SK-N-MC (cell line): Measurements from ENCODE around the gene ITM2B.

Experiments
- EZH2 ChIP-seq: fragments of 200-600 bp; sonication (generic); IDR thresholded peaks from one replicate; pipeline ENCODE4 v1.6.1; 2017; ENCODE audit warnings: antibody characterized with exemption
- POLR2AphosphoS5 ChIP-seq: IDR thresholded peaks from 2 replicates; pipeline ENCODE4 v1.6.1; 2012; ENCODE audit warnings: mild to moderate bottlenecking, low read depth, low read length, borderline replicate concordance

GRCh38 chr13:48221686-48222187 lies 11.3 kb upstream of the ITM2B start:
- TF ChIP-seq EZH2 (no peak), POLR2AphosphoS5 (no peak)
